Measurements from ENCODE around the gene ZNF684.
"Not testable (repeated sequence)": the region's sequence is repeated elsewhere in the genome, so short reads cannot be mapped to it uniquely, and the experiment has no call there.

ZNF684 gene

GRCh38 chr1:40531381-40532061 lies at the start of gene ZNF684:
TSS of gene ZNF684 (plus strand) at chr1:40531637. CDS start at chr1:40533167, 1,530 bp downstream.
- DNase-seq, result peak; percentile 78 to 81

DNA sequence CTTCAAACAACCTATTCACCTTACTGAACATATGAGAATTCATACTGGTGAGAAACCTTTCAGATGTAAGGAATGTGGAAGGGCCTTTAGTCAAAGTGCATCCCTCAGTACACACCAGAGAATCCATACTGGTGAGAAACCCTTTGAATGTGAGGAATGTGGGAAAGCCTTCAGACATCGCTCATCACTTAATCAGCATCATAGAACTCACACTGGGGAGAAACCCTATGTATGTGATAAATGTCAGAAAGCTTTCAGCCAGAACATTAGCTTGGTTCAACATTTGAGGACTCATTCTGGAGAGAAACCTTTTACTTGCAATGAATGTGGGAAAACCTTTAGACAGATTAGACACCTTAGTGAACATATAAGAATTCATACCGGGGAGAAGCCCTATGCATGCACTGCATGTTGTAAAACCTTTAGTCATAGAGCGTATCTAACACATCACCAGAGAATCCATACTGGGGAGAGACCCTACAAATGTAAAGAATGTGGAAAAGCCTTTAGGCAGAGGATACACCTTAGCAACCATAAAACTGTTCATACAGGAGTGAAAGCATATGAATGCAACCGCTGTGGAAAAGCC lies 36.0 kb upstream of the ZNF684 start:
- DNase-seq, result no peak

GRCh38 chr1:40502651-40503050 lies 28.8 kb upstream of the ZNF684 start:
- not testable (repeated sequence) for DNase-seq

DNA sequence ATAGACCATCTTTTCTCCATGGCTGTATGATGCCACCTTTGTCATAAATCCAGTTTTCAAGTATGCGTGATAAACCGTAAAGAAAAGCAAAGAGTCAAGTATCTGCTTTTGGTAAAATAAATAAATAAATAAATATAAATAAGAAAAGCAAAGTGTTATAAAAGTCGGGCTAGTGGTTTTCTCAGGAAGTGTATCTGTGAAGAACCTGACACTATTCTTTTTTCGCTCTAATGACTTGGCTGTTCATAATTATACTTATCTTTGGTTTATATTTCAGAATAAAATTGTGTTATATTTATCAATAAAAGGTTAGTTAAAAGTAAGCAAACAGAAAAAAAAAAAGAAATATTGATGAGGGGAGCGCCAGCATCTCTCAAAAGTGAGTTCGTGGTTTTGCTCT lies 23.5 kb upstream of the ZNF684 start:
- no peak for DNase-seq

- peak; percentile 78 to 83 for DNase-seq
Measured at GRCh38 chr1:40508375-40509341, 22.8 kb upstream of the ZNF684 start, which contains the start of gene EXO5. TSS of gene EXO5 (plus strand) at chr1:40508767. CDS start at chr1:40514545, 5,778 bp downstream.

- no peak for DNase-seq
Measured at GRCh38 chr1:40519517-40519916, 11.9 kb upstream of the ZNF684 start.

DNA sequence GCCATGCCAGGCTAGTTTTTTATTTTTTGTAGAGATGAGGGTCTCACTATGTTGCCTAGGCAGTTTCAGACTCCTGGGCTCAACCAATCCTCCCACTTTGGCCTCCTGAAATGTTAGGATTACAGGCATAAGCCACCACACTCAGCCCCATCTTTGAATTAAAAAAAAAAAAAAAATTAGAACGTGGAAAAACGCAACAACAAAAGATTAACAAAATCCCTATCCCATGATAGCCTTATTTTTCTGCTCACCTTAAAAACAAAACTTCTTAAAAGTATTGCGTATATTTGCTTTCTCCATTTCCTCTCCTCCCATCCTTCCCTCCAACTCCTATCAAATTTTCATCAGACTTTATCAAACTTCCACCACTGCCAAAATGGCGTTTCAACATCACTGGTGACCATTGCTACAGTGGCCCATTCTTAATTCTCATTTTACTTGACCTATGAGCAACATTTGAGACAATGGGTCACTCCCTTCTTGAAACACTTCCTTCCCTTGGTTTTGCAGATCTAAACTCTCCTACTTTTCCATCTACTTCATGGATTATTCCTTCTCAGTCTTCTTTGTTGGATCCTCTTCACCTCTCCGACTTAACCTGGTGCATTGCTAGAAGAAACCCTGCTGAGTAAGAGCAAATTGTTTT lies 579 bp upstream of the ZNF684 start:
- DNase-seq, result no peak

DNA sequence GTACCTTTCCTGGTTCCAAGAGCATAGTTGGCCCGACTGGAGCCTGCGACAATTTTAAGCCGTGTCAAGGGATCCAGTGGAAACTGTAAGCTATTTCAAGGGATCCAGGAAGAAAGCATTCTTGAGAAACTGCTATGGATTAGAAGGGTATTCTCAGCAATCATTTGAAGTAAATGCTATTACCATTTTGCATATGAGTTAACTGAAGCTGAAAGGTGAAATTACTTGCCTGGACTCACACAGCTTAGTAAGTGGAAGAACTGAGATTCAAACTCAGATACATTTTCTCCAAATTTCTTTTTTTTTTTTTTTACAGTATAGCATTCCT lies 589 bp downstream of the ZNF684 start:
- no peak for DNase-seq

GRCh38 chr1:40532844-40533424 lies 1.5 kb downstream of the ZNF684 start:
- DNase-seq, result no peak

GRCh38 chr1:40534589-40534988 lies 3.2 kb downstream of the ZNF684 start:
- no peak for DNase-seq

DNA sequence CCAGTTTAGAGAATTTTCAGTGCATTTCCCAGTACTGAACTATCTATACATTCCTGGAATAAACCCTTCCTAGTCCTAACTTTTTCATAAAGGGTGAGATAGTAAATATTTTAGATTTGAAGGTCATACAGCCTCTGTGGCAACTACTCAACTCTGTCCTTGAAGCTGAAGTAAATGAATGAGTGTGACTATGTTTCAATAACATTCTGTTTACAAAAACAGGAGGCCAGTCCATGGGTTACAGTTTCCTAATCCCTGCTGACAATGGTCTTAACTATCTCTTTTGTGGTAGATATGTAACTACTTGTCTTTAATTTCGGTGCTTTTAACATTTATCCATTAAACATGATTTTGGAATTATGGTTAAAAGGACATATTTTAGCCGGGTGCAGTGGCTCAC lies 4.3 kb downstream of the ZNF684 start:
- DNase-seq, result no peak

- no peak for DNase-seq
Measured at GRCh38 chr1:40539338-40539737, 7.9 kb downstream of the ZNF684 start.

- no peak for DNase-seq
Measured at GRCh38 chr1:40546957-40547356, 15.5 kb downstream of the ZNF684 start.

DNA sequence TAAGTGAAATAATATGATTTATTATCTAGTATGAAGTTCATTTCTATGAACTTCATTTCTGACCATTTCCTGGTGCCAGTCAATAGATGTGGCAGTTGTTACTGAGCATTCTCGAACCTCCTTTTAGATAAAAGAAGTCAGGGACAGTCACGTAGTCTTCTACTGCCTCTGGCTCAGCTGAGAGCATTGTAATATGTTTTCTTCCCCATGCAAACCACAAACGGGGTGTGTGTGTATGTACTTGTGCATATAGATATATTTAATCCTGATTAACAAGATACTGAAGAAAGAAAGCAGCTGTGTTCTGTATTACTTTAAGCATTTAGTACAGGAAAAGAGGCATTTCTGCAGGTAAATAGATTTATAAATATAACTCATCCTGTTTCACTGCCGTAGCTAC lies 21.6 kb downstream of the ZNF684 start:
- DNase-seq, result no peak

- not testable (repeated sequence) for DNase-seq
Measured at GRCh38 chr1:40554807-40555206, 23.4 kb downstream of the ZNF684 start.

DNA sequence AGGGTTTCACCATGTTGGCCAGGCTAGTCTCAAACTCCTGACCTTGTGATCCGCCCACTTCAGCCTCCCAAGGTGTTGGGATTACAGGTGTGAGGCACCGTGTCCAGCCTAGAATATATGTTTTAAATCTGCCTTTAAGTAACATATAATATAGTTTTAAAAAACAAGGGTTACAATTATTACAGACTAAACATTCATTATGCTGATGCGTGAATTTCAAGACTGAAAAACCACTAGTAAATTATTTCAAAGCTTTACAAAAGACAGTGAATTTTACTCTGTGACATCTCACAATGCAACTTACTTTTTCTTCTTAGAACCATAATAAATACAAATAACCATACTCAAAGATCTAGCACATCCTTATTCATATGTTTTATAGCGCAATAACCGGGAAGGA lies 24.7 kb downstream of the ZNF684 start:
- DNase-seq, result no peak

GRCh38 chr1:40558241-40558640 lies 26.8 kb downstream of the ZNF684 start:
- not testable (repeated sequence) for DNase-seq

- DNase-seq, result no peak
Measured at GRCh38 chr1:40562185-40562584, 30.7 kb downstream of the ZNF684 start.

GRCh38 chr1:40563266-40563665 lies 31.8 kb downstream of the ZNF684 start:
- DNase-seq, result no peak

DNA sequence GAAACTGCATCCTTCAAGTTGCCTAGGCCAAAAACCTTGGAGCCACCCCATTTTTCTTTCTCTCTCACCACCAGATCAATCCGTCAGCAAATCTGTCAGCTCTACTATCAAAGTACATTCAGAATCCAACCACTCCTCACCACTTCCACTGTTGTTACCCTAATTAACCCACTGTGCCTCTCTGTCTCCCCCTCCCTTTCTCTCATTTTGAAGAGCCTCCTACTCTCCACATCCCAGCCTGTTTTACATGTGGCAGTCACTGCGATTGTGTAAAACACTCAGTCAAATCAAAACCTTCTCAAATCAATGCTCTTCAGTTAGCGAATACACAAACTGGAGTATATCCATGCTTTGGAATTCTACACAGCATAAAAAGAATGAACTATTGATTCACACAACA lies 33.1 kb downstream of the ZNF684 start:
- DNase-seq, result no peak

DNA sequence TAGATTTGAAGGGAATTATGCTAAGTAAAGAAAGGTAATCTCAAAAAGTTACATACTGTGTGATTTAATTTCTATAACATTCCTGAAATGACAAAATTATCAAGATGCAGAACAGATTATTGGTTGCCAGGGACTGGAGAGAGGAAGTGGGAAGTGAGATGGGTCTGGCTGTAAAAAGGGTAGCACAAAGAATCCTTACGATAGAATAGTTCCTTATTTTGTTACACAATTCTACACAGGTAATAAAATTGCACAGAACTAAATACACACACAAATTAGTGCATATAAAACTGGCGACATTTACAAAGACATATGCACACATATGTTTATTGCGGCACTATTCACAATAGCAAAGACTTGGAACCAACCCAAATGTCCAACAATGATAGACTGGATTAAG lies 33.5 kb downstream of the ZNF684 start:
- DNase-seq, result no peak

DNA sequence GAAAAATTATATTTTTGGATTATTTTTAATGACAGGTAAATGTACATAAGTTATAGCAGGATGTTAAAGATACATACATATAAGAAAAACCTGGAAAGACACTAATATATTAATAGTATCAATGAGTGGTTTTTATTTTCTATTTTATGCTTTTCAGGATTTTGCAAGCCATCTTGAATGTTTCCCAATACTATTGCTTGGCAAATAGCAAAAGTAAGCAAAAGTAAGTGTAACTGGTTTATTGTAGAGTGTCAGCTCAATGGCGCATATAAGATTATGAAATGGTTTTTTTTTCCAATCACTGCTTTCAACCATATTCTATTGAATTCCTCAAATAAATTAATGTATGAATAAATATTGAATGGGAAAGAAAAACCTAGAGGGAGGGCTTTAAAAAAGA lies 36.4 kb downstream of the ZNF684 start:
- no peak for DNase-seq

DNA sequence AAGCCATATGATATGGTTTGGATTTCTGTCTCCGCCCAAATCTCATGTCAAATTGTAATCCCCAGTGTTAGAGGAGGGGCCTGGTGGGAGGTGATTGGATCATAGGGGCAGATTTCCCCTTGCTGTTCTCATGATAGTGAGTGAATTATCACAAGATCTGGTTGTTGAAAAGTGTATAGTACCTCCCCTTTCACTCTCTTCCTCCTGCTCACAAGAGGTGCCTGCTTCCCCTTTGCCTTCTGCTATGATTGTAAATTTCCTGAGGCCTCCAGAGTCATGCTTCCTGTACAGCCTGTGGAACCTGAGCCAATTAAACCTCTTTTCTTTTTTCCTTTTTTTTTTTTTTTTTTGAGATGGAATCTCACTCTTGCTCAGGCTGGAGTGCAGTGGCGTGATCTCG lies 43.4 kb downstream of the ZNF684 start:
- not testable (repeated sequence) for DNase-seq

Data from activated CD4-positive, alpha-beta T cell treated with anti-CD3 and anti-CD28 coated beads, Interleukin-2, amount 50 U/mL, for 4 hours (primary cell).